T-helper 2 cell treated with Interferon-gamma antibody and Interleukin-4, amounts not matched to agents 100 ng/mL and 5 ng/mL, for 36 hours (primary cell): ENCODE measurements around the gene SELENOI. TPM values are rescaled to one million over a fixed set of nuclear protein-coding genes. Genes with fewer than 3 reads are reported as not detected.

Experiments used
- total RNA-seq: library from RNA; stranded (reverse); gene quantifications from 2 replicates; pipeline ENCODE4 v1.2.3, GENCODE V29; 2022

SELENOI gene
- total RNA-seq, 1 donor from 2014 or later = 37.1 TPM

Other genes with a start within 250 kb of the SELENOI start
- 4.1 and 5.3 TPM in 2 replicates for gene GAREM2, start 173.1 kb upstream of the SELENOI start, total RNA-seq
- gene HADHA, start 101.5 kb upstream of the SELENOI start, total RNA-seq = 117 and 119 TPM in 2 replicates
- 56.9 and 67.7 TPM in 2 replicates for gene HADHB, start 101.2 kb upstream of the SELENOI start, total RNA-seq
- gene ADGRF3, start 646 bp downstream of the SELENOI start, total RNA-seq = 4.8 and 4.9 TPM in 2 replicates
- gene DRC1, start 55.8 kb downstream of the SELENOI start, total RNA-seq = not detected in 2 replicates
- 12.1 TPM in 2 replicates for gene OTOF, start 132.0 kb downstream of the SELENOI start, total RNA-seq